ENCODE measurements around the gene SNAP25. TPM values are rescaled to one million over a fixed set of nuclear protein-coding genes. Genes with fewer than 3 reads are reported as not detected.

The SNAP25 gene
- total and polyA plus RNA-seq, 2 experiments from 2014 or later = 4.0 to 6.3 TPM

GRCh38 chr20:10306440-10307358, 88.1 kb downstream of the SNAP25 start:
- peak in 1 of 2 donors; percentile 92 for DNase-seq (ENCODE audit: low read depth in 1 of 2, low spot score in 1 of 2)
- H3K27ac ChIP-seq = no peak overlapping the region
- H3K27me3 ChIP-seq = no peaks in the 10 kb centered on the region
- H3K4me3 ChIP-seq = no peak overlapping the region
- H3K36me3 ChIP-seq = no peaks in the 10 kb centered on the region
- H3K9me3 ChIP-seq (ENCODE audit: low read depth) = no peaks in the 10 kb centered on the region
- no peak for TF ChIP-seq CTCF (IDR thresholded peaks at IDR 0.05; ENCODE audit: low read depth, low read length)
- H3K4me1 ChIP-seq (ENCODE audit: low read depth) = peaks cover 5% of the 10 kb centered on the region

DNA sequence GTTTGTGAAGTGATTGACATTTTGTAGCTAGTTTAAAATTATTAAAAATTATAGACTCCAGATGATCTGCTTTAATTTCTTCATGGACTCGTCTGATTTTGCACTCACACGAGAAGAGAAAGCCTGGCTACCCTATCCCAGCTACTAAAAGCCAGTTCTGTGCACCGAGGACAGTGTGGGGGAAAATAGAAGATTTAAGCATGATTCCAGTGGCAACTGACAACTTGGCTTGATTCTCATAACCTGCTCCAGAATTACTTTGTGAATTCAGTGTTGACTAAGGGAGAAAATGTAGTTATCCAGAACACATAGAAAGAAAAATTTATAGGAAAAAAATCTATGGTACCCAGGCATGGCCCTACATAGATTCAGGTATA, 88.7 kb downstream of the SNAP25 start:
- H3K4me3 ChIP-seq = no peak overlapping the region
- no peaks in the 10 kb centered on the region for H3K27me3 ChIP-seq
- H3K36me3 ChIP-seq = no peaks in the 10 kb centered on the region
- no peaks in the 10 kb centered on the region for H3K9me3 ChIP-seq (ENCODE audit: low read depth)
- DNase-seq (ENCODE audit: low read depth in 1 of 2, low spot score in 1 of 2) = peak in 1 of 2 donors; percentile 64
- no peak for TF ChIP-seq CTCF (IDR thresholded peaks at IDR 0.05; ENCODE audit: low read depth, low read length)
- peaks cover 5% of the 10 kb centered on the region for H3K4me1 ChIP-seq (ENCODE audit: low read depth)
- H3K27ac ChIP-seq = no peak overlapping the region

GRCh38 chr20:10308652-10309051, 90.0 kb downstream of the SNAP25 start:
- Histone ChIP-seq H3K27ac (no peak overlapping the region), H3K27me3 (no peaks in the 10 kb centered on the region), H3K36me3 (no peaks in the 10 kb centered on the region), H3K4me1 (ENCODE audit: low read depth) (peaks cover 10% of the 10 kb centered on the region), H3K4me3 (no peak overlapping the region), H3K9me3 (ENCODE audit: low read depth) (no peaks in the 10 kb centered on the region)
- no peak for DNase-seq (ENCODE audit: low read depth in 1 of 2, low spot score in 1 of 2)
- TF ChIP-seq CTCF (IDR thresholded peaks at IDR 0.05; ENCODE audit: low read depth, low read length) = no peak

DNA sequence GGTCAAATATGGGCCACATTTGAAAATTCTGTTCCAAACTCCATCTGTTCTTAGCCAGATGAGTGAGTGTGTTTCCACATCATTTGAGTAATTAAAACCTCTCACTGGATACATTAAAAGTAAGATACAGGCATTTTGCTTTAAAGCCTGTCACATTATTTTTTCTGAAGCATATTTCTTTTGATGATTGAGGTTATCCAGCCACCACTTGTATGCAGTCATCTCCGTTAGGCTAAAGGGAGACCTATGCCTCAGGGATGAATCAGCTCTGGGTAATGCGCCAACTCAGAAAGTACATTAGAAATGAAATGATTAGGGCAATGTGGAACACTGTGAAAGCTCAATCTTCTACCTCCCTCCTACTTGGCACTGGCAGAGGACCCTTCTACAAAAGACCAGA, 90.7 kb downstream of the SNAP25 start:
- peak in 1 of 2 donors; percentile 92 for DNase-seq (ENCODE audit: low read depth in 1 of 2, low spot score in 1 of 2)
- peaks cover 13% of the 10 kb centered on the region for H3K4me1 ChIP-seq (ENCODE audit: low read depth)
- no peak for TF ChIP-seq CTCF (IDR thresholded peaks at IDR 0.05; ENCODE audit: low read depth, low read length)
- H3K4me3 ChIP-seq = no peak overlapping the region
- no peaks in the 10 kb centered on the region for H3K36me3 ChIP-seq
- H3K27ac ChIP-seq = no peak overlapping the region
- no peaks in the 10 kb centered on the region for H3K9me3 ChIP-seq (ENCODE audit: low read depth)
- no peaks in the 10 kb centered on the region for H3K27me3 ChIP-seq

- DNase-seq (ENCODE audit: low read depth in 1 of 2, low spot score in 1 of 2) = no peak
- no peak overlapping the region for H3K4me3 ChIP-seq
- no peak for TF ChIP-seq CTCF (IDR thresholded peaks at IDR 0.05; ENCODE audit: low read depth, low read length)
Measured at GRCh38 chr20:10312111-10312510, 93.5 kb downstream of the SNAP25 start.

More at GRCh38 chr20:10312111-10312510, 93.5 kb downstream of the SNAP25 start:
- Histone ChIP-seq H3K27ac (no peak overlapping the region), H3K36me3 (no peaks in the 10 kb centered on the region), H3K27me3 (no peaks in the 10 kb centered on the region), H3K9me3 (ENCODE audit: low read depth) (no peaks in the 10 kb centered on the region), H3K4me1 (ENCODE audit: low read depth) (peaks cover 20% of the 10 kb centered on the region)

Measured in cardiac muscle cell (in vitro differentiated cells and primary cell).